ENCODE results near the gene NOC4L. TPM values are rescaled to one million over a fixed set of nuclear protein-coding genes. Genes with fewer than 3 reads are reported as not detected.

The NOC4L gene
- polyA plus RNA-seq, 1 of the 3 experiments (the other 2 are of a cell fraction): 12.9 TPM

DNA sequence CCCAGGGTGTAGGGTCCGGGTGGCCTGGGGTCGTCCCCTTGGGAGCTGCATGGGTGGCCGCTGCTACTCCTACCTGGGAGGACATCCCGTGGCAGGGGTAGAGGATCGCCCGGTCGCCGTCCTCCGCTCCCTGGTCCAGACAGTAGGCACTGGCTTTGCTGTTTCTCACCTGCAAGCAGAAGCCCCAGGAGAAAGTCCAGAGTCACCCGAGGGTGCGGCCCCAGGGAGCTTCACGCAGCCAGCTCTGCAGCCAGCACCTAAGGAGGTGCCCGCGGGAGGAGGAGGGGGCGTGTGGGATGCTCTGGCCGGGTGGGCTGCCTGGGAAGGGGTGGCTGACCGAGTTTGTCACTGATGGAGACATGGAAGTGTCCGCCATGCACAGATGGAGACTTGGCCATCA is 54.8 kb downstream of the NOC4L start:
- 11% methylated on average over 8 of the region's 18 CpGs for WGBS (ENCODE audit: low lambda C conversion rate)
- Histone ChIP-seq H3K27me3 (ENCODE audit: insufficient read depth) (peaks cover 98% of the 10 kb centered on the region), H3K4me1 (ENCODE audit: control insufficient read depth in 1 of 2, insufficient read depth in 2 of 2, low read depth in 1 of 2, low read length in 1 of 2) (no peaks in the 10 kb centered on the region; a peak in 1 of 4 replicates), H2AFZ (ENCODE audit: low read depth) (no peak overlapping the region), H3K4me2 (no peak overlapping the region), H3K4me3 (ENCODE audit: low read depth in 2 of 2, low read length in 1 of 2) (no peak overlapping the region), H3K9me2 (no peaks in the 10 kb centered on the region), H3K27ac (ENCODE audit: low read depth in 2 of 2, low read length in 1 of 2) (no peak overlapping the region), H3K9ac (no peak overlapping the region), H3K36me3 (replicated peaks in 1 of 2; ENCODE audit: control insufficient read depth in 1 of 2, insufficient read depth in 2 of 2, low read length in 1 of 2) (no peaks in the 10 kb centered on the region), H3K79me2 (ENCODE audit: insufficient read depth) (no peaks in the 10 kb centered on the region), H4K20me1 (ENCODE audit: insufficient read depth) (no peaks in the 10 kb centered on the region), H3K9me3 (no peaks in the 10 kb centered on the region), H3F3A (replicated peaks; ENCODE audit: insufficient read depth) (no peaks in the 10 kb centered on the region)
- ChIA-PET POLR2A (no interaction called here), CTCF (no interaction called here)
- DNase-seq: no peak
- TF ChIP-seq GABPA (IDR thresholded peaks at IDR 0.05; ENCODE audit: low read depth) (no peak), RFX5 (IDR thresholded peaks at IDR 0.05; ENCODE audit: low read length) (no peak), RXRA (IDR thresholded peaks at IDR 0.05; ENCODE audit: borderline replicate concordance, low read depth) (no peak)

DNA sequence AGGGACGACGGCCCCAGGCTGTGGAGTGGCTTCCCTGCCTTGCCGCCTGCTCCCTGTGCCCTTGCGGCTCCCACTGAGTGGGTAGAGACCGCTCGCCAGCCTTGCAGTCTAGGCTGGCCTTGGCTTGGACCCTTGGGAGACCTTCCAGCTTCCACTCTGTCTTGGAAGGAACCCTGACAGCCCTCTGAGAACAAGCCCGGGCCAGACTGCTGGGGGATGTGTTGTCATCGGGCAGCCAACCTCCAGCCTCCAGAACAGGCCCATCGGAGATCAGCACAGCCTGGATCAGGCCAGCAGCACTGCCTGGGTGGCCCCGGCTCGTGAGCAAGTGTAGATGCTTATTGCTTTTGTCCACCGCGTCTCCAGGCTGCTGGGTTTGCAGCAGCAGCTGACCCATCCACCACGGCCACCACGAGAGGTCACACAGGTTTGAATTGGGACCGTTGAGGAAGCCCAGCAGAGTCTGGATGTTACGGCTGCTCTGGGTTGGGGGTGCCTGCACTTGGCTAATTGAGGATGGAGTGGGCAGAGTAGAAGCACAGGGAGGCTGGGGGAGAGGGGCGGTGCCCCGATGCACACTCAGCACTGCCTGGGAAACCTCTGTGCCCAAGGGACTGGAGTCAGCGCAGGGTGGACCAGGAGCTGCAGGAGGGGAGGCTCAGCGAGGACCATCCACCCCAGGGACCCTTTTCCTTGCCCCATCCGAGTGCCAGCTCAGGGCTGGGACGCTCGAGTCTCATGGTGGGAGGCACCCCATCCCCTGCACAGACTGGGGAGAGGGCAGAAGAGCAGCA is 55.5 kb downstream of the NOC4L start:
- Histone ChIP-seq H2AFZ (ENCODE audit: low read depth) (no peak overlapping the region), H3K9me3 (no peaks in the 10 kb centered on the region), H3K27me3 (ENCODE audit: insufficient read depth) (peaks cover 98% of the 10 kb centered on the region), H3K27ac (ENCODE audit: low read depth in 2 of 2, low read length in 1 of 2) (no peak overlapping the region), H3K36me3 (replicated peaks in 1 of 2; ENCODE audit: control insufficient read depth in 1 of 2, insufficient read depth in 2 of 2, low read length in 1 of 2) (no peaks in the 10 kb centered on the region), H3K4me1 (ENCODE audit: control insufficient read depth in 1 of 2, insufficient read depth in 2 of 2, low read depth in 1 of 2, low read length in 1 of 2) (no peaks in the 10 kb centered on the region; a peak in 1 of 4 replicates), H3K9me2 (no peaks in the 10 kb centered on the region), H3K9ac (no peak overlapping the region), H3F3A (replicated peaks; ENCODE audit: insufficient read depth) (no peaks in the 10 kb centered on the region), H3K79me2 (ENCODE audit: insufficient read depth) (no peaks in the 10 kb centered on the region), H4K20me1 (ENCODE audit: insufficient read depth) (no peaks in the 10 kb centered on the region), H3K4me2 (no peak overlapping the region), H3K4me3 (ENCODE audit: low read depth in 2 of 2, low read length in 1 of 2) (no peak overlapping the region)
- TF ChIP-seq EP300 (IDR thresholded peaks at IDR 0.05; ENCODE audit: borderline replicate concordance in 1 of 2, low read depth in 1 of 2, low read length in 1 of 2): no peak
- TF ChIP-seq, protein P1, sequence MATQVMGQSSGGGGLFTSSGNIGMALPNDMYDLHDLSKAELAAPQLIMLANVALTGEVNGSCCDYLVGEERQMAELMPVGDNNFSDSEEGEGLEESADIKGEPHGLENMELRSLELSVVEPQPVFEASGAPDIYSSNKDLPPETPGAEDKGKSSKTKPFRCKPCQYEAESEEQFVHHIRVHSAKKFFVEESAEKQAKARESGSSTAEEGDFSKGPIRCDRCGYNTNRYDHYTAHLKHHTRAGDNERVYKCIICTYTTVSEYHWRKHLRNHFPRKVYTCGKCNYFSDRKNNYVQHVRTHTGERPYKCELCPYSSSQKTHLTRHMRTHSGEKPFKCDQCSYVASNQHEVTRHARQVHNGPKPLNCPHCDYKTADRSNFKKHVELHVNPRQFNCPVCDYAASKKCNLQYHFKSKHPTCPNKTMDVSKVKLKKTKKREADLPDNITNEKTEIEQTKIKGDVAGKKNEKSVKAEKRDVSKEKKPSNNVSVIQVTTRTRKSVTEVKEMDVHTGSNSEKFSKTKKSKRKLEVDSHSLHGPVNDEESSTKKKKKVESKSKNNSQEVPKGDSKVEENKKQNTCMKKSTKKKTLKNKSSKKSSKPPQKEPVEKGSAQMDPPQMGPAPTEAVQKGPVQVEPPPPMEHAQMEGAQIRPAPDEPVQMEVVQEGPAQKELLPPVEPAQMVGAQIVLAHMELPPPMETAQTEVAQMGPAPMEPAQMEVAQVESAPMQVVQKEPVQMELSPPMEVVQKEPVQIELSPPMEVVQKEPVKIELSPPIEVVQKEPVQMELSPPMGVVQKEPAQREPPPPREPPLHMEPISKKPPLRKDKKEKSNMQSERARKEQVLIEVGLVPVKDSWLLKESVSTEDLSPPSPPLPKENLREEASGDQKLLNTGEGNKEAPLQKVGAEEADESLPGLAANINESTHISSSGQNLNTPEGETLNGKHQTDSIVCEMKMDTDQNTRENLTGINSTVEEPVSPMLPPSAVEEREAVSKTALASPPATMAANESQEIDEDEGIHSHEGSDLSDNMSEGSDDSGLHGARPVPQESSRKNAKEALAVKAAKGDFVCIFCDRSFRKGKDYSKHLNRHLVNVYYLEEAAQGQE (IDR thresholded peaks at IDR 0.05; ENCODE audit: low read depth, low read length): no peak
- TF ChIP-seq RFX5 (IDR thresholded peaks at IDR 0.05; ENCODE audit: low read length): no peak
- no peak for TF ChIP-seq SMC3 (IDR thresholded peaks at IDR 0.05; ENCODE audit: low read depth, low read length)
- TF ChIP-seq RAD21 (IDR thresholded peaks at IDR 0.05; ENCODE audit: low read length): no peak
- TF ChIP-seq MEF2A (IDR thresholded peaks at IDR 0.05; ENCODE audit: borderline replicate concordance, low read depth): no peak
- TF ChIP-seq FOXJ3 (CRISPR knock-in tag; IDR thresholded peaks at IDR 0.05): no peak
- POLR2A ChIA-PET: no interaction called here
- WGBS (ENCODE audit: low lambda C conversion rate): 28% methylated on average over 19 of the region's 24 CpGs
- CTCF ChIA-PET: no interaction called here
- DNase-seq: no peak

All from SK-N-SH (cell line).